ENCODE data around the gene STXBP2.

- TF ChIP-seq ZZZ3 (IDR thresholded peaks at IDR 0.05) (no peak), ZNF354B (CRISPR knock-in tag; IDR thresholded peaks at IDR 0.05) (no peak), ZNF384 (IDR thresholded peaks at IDR 0.05; ENCODE audit: low read depth, low read length) (no peak), ZNF79 (CRISPR knock-in tag; IDR thresholded peaks at IDR 0.05; ENCODE audit: low read depth) (no peak), CTCF (IDR thresholded peaks at IDR 0.05 in 2 of 3, conservative IDR thresholded peaks at IDR 0.05 in 1 of 3; ENCODE audit: insufficient read depth in 2 of 3, low read depth in 1 of 3, low read length in 3 of 3) (0 out of 6 replicates have a peak, but pooled peaks of 2 of the 3 experiments have one; percentile 8 to 26), POLR2AphosphoS5 (IDR thresholded peaks at IDR 0.05; ENCODE audit: control insufficient read depth, insufficient read depth, low read depth, low read length) (no peak), ZBTB49 (CRISPR knock-in tag; IDR thresholded peaks at IDR 0.05; ENCODE audit: borderline replicate concordance) (no peak), ZBTB33 (CRISPR knock-in tag; IDR thresholded peaks at IDR 0.05) (no peak), PTRF (tag; IDR thresholded peaks at IDR 0.05) (no peak), AFF4 (CRISPR knock-in tag; IDR thresholded peaks at IDR 0.05) (no peak), JUNB (CRISPR knock-in tag; conservative IDR thresholded peaks at IDR 0.05) (no peak), ZNF212 (CRISPR knock-in tag; IDR thresholded peaks at IDR 0.05) (no peak), CHD2 (IDR thresholded peaks at IDR 0.05; ENCODE audit: low read depth, low read length) (no peak), GATA2 (CRISPR knock-in tag; IDR thresholded peaks at IDR 0.05) (no peak)
Measured at GRCh38 chr19:7677669-7678311, 40.9 kb downstream of the STXBP2 start.
